GM23248 (cell line): Measurements from ENCODE around the gene SLC28A2.

Experiments
- EZH2 ChIP-seq: fragments of 200-600 bp; sonication (generic); IDR thresholded peaks from 2 replicates; pipeline ENCODE4 v1.6.1; 2018; ENCODE audit warnings: antibody characterized with exemption, mild to moderate bottlenecking; ENCODE audit not compliant: insufficient read depth, poor library complexity, severe bottlenecking
- EZH2phosphoT487 ChIP-seq: fragments of 200-600 bp; sonication (generic); IDR thresholded peaks from 2 replicates; pipeline ENCODE4 v1.6.1; 2018; ENCODE audit warnings: antibody characterized with exemption, moderate library complexity, mild to moderate bottlenecking, low read depth; ENCODE audit not compliant: insufficient read depth

GRCh38 chr15:45203182-45203581 lies 48.9 kb upstream of the SLC28A2 start:
- TF ChIP-seq EZH2 (no peak), EZH2phosphoT487 (no peak)
